ENCODE data around the gene RARB.
A peak's percentile ranks its signal among the peaks of the same experiment; 100 is the strongest.

The RARB gene

DNA sequence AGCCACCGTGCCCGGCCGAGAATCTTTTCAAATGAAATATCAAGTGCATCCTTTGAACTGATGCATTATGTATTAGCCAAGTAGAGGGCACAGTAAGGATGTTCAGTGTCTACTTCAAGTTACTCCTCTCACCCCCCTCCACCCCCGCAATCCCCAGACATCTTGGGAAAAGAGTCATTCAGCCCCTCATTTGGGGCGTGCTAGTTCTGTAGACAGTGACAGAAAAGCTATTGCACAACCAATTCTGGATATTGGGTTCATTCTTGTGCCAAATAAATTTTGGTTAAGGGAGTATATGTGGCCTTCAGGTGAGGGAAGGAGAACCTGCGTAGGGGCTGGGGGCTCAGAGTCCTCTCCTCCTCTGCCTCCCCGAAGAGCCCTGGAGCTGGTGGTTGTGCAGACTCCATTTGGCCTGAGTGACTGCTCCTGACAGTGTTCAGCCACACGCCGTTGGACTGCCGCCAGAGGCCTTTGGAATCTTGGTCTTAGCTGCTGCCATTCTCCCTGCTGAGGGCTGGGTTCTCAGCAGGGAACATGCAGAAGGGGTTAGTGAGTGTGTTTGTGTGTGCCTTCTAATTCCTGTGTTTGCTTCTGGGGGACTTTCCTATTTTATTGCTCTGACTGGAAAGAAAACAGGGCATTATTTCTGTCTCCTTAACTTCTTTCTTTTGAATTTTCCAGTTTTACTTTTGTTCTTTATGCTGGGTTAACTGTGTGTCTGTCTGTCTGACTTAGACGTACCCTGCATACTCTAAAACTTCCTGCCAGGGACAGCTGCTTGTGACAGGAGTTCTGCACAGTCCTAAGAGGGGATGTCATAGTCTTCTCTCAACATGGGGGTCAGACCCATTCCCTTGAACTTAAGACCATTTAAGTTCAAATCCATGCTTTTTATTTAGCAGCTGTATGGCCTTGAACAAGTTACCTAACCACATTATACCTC, 21.0 kb downstream of the RARB start:
- DNase-seq (ENCODE audit: low read depth) = peak; percentile 73

- no peak for DNase-seq (ENCODE audit: low read depth)
Observed at GRCh38 chr3:25449857-25450256, 21.8 kb downstream of the RARB start.

DNA sequence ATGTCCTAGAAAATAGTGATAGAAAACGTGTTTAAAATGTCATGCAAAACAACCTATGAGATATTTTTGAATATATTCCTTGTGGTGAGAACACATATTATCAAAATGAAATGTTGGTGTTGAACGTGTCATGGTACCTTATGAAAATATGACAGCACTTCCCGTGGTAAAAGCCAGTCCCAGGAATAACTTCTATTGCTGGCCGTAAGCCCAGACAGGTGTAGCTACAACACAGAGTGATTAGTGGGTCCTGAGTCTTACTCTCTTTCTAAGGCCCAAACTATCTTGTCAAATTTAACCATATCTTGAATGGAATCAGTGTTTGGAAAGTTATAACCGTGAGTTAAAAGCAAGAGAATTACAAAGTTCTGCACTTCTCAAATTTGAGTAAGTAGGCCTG, 24.1 kb downstream of the RARB start:
- DNase-seq (ENCODE audit: low read depth) = no peak

GRCh38 chr3:25452740-25453139, 24.7 kb downstream of the RARB start:
- DNase-seq (ENCODE audit: low read depth) = no peak

DNA sequence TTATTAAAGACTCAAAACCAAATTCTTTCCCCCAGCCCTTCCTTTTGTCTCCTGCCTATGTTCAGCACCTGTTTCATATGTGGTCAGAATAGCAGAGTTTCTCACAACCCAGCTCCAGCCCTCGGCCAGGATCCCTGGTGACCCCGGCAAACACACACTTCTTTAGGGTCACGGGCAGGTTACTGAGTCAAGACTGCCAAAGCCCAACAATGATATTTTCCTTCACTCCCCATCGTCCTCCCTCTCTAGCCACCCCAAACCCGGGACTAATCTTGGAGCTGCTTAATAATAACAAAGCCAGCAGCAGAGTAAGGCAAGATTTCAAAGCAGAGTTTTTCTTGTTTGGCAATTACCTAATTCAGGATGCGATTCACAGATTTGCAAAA, 25.5 kb downstream of the RARB start:
- DNase-seq (ENCODE audit: low read depth) = no peak

DNA sequence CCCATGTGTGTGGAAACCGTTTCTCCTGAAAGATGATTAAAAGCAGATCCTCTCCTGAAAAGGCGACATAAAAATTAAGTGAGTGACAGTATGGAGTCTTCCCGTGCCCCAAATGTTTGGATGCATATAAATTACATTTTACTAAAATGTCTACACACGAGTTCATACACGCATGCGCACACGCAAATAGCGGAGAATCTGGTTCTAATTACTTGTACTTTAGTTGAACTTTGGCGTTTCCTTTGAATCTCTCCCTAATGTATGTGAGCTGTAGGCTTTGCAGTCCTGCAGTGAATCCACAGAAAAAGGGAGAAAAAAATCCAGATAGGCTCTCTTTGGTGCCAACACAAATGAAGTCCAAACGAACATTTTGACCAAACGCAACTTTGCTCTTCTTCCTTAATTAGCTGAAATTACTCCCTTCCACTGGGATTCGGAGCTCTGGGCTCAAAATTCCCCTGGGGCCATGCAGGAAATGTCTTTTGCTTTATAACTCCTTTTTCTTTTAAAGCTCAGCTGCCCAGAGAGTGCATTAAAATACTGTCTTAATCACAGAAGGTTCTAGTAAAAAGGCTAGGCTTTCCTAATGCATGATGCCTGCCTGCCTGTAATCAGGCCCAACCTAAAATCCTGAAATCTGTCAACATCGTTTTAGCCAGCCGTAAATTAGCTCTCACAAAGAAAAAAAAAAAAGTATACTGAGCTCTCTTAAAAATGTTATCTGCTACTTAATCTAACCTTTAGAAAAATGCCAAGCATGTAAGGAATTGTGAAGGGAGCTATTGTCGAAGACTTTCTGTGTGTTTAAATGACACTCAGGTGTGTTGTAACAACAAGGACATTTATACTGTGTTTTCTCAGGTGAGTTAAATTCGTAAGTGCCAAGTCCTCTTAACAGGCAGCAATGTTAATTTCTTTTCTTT, 26.2 kb downstream of the RARB start:
- no peak for DNase-seq (ENCODE audit: low read depth)

DNA sequence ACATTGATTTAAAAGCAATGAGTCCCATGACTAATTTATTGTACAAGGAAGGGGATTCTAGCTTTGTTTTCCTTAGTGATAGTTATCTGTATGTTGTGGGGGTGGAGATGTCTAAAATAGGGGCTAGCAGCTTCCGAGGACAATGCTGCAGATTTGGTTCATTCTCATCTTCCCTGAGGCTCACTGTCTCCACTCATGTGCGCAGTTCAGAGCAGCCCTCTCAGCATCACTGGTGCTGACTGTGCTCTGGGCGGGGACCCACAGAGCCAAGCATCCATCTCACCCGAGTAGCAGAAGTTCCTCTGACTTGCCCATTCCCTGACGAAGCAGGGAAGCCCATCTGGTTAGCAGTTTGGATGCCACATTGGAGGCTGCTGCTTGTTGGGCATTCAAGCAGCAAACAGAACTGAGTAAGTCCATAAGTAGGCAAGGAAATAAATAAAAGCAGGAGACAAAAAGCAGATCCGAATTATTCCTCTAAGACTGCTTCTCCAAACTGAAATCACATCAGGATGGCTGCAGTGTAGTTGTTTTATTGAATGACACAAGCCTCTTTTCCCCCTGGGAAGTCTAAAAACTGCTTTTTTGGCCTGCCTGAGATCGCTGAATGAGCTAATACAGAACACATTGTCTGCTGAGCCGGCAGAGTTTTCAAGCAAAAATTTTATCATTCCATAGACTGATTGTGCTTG, 27.5 kb downstream of the RARB start:
- DNase-seq (ENCODE audit: low read depth) = no peak

GRCh38 chr3:25456723-25457670, 28.9 kb downstream of the RARB start:
- DNase-seq (ENCODE audit: low read depth) = no peak

DNA sequence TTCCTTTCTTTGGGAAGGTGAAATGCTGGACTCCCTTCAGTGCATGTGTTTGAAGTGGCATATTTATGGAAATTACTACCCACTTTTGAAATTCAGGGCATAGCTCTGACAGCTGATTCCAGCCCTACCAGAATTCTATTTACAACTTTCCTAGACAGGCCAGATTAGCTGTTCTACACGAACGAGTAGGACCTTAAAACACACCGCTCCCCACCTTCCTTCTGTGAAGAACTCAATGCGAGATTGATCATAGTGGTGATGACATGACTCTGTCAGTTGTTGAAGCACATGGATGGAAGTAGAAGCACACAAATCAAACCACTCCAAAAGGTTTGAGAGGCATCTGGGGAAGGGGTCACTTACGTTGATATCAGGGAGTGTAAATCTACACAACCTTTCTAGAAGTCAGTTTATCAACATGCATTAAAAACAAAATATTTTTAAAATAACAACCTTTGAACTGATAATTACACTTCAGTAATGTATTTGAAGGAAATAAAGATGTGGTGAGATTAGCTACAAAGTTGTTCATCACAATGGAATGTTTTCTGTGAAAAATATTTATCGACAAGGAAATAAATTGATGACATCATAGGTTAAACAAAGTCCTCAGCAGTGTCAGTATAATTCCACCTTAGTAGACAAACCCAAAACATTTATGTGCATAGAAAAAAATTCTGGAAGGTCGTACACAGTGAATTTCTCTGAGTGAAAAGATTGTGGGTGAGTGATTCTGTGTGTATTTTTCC, 29.8 kb downstream of the RARB start:
- DNase-seq (ENCODE audit: low read depth) = no peak

- no peak for DNase-seq (ENCODE audit: low read depth)
Observed at GRCh38 chr3:25458420-25458814, 30.4 kb downstream of the RARB start.

GRCh38 chr3:25460751-25461150, 32.7 kb downstream of the RARB start:
- no peak for DNase-seq (ENCODE audit: low read depth)

DNA sequence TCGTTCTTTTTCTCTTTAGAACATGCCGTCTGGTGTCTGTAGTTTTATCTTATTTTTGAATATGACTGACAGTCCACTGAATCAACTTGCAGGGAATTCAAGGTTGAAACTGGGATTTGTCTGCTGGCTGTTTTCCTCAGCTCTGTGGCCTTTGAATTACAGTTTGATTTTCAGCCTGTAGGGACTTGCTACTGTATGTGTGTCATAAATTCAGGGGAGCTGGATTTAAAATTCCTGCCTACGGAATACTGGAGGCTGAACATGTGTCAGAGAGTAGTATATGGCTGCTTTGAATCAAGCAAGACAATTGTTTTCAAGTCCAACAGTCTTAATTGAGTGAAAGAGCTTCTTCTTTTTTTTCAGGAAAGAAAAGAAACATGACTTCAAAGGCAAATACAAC, 33.9 kb downstream of the RARB start:
- no peak for DNase-seq (ENCODE audit: low read depth)

DNA sequence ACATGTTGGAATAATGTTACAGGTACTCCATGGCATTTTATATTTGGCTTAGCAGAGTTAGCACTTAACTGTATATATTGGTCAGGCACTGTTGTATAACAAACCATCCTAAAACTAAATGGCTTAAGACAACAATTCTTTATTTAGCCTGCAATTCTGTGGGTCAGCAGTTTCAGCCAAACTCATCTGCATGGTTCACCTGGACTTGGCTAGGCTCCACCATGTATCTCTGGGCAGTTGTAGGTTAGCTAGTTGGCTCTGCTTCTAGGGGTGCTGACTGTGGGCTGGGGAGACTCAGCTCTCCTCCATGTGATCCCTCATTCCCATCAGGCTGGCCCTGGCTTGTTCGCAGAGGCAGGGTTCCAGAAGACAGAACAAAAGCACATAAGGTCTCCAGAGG, 34.4 kb downstream of the RARB start:
- DNase-seq (ENCODE audit: low read depth) = no peak

GRCh38 chr3:25463836-25464418, 35.9 kb downstream of the RARB start:
- DNase-seq (ENCODE audit: low read depth) = no peak

GRCh38 chr3:25465266-25465860, 37.3 kb downstream of the RARB start:
- DNase-seq (ENCODE audit: low read depth) = no peak

DNA sequence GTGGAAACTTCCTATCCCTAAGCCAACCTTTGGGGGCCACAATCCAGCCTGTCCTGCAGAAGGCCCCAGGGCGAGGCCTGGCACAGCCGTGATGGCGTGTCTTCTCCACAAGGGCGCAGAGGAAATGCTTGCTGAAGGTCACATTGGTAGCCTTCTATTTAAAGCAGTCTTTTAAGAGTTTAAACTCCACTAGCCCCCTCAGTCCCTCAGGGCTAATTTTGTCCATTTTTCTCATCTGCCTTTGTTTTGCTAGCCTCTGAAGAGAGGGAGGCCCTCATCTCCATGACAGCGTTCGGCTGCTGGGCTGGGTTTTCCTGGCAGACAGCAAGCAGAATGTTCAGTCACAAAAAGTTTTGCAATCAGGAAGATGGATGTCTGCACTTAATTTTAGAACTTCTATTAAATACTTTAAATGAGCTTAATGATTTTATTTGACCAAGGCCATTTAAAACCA, 40.8 kb downstream of the RARB start:
- peak; percentile 82 for DNase-seq (ENCODE audit: low read depth)

GRCh38 chr3:25469558-25469957, 41.5 kb downstream of the RARB start:
- no peak for DNase-seq (ENCODE audit: low read depth)

DNA sequence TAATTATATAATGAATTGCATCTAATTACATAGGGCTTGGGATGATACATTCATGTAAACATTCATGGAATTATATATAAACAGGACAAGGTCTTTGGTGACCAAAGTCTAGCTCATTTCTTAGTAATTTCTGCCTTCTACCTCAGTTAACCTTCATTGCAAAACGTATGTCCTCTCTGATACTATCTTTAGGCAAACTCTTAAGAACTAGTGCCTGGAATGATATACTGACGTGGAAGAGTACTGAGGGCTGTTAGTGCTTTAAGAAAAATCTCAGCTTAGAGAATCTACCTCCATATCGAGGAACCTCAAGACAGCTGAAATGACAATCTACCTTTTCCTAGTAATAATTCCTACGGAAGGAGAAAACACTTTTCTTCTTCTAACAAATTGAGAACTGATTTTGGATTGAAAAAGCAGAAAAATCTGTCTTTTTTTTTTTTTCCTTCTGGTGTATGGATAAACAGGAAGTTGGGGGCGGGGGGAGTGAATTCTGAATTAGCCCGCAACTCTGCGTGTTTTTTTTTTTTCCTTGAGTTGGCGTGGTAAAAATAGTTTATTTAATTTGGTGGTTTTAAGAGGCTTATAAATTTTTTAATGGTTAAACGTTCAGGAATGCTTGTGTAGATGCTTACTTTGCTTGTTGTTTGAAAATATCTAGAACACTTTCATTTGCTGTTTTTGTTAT, 43.2 kb downstream of the RARB start:
- DNase-seq (ENCODE audit: low read depth) = peak; percentile 84

DNA sequence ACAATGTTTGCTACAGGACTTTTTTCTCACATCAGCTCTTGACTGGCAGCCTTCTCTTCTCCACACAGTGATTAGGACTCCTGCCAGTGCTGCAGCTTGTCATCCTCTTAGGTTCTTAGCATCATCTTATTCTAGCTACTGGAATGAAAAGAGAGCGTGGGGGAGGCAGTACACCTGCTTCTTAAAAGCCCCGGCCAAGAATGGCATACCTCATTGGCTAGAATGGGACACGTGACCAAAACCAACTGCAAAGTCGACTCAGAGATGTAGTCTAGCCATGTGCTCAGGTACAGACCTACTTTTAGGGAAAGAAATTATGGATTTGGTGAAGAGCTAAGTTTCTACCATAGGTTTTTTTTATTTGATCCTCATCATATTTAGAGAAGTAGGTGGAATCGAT, 44.1 kb downstream of the RARB start:
- no peak for DNase-seq (ENCODE audit: low read depth)

Data from amniotic epithelial cell (primary cell).